HCEC 1CT (cell line): ENCODE measurements around the gene FAM83E.
"Not testable (repeated sequence)": the region's sequence is repeated elsewhere in the genome, so short reads cannot be mapped to it uniquely, and the experiment has no call there.

ENCODE experiments used
- DNase-seq: peaks from one replicate; pipeline ENCODE4 v3.0.0-alpha.2; 2017

Gene FAM83E

DNA sequence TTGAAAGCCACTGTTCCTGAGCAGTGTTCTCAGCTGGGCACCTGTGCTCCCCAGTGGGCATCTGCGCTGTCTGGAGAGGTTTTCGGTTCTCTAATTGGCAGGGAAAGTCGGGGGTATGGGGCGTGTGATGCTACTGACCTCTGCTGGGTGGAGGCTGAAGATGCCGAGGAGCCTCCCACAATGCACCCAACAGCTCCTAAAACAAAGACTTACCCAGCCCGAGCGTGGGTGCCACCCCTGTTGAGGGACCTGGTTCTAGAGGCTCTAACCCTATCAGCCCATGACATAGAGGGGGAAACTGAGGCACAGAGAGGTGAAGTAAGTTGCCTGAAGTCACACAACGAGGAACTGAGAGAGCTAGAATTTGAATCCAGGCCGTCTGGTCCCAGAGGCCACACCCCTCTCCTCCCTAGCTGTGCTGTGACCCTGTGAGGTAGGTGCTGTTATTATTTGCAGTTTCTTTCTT is 6.0 kb downstream of the FAM83E start:
- peak; percentile 38 for DNase-seq

DNA sequence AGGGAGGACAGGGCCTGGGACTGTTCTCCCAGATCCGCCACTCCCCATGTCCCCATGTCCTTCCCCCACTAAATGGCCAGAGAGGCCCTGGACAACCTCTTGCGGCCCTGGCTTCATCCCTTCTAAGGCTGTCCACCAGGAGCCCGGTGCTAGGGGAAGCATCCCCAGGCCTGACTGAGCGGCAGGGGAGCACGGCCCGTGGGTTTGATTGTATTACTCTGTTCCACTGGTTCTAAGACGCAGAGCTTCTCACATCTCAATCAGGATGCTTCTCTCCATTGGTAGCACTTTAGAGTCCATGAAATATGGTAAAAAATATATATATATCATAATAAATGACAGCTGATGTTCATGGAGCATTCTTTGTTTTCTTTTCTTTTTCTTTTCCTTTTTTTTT is 7.5 kb downstream of the FAM83E start:
- DNase-seq: no peak

DNA sequence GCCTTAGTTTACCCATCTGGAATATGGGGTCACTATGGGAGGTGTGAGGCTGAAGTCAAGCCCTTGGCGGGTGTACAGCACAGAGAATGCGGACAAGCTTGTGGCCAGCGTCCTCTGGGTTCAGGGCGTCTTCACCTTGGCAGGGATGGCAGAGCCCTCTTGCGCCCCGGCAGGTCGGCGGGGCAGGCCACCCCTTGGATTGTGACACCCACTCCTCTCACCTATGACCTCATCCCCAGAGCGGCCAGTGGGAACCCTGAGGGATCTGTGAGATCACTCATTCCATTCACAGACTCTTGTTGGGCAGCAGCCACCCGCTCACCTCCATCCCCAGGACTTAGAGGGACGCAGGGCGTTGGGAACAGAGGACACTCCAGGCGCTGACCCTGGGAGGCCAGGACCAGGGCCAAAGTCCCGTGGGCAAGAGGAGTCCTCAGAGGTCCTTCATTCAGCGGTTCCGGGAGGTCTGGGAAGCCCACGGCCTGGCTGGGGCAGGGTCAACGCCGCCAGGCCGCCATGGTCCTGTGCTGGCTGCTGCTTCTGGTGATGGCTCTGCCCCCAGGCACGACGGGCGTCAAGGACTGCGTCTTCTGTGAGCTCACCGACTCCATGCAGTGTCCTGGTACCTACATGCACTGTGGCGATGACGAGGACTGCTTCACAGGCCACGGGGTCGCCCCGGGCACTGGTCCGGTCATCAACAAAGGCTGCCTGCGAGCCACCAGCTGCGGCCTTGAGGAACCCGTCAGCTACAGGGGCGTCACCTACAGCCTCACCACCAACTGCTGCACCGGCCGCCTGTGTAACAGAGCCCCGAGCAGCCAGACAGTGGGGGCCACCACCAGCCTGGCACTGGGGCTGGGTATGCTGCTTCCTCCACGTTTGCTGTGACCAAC is 8.2 kb downstream of the FAM83E start, which contains the start of gene SPACA4:
Gene SPACA4 (plus strand): TSS at position 280 of the 896 bp plus-strand sequence. CDS start 237 bp downstream, at position 517.
- DNase-seq: no peak

DNA sequence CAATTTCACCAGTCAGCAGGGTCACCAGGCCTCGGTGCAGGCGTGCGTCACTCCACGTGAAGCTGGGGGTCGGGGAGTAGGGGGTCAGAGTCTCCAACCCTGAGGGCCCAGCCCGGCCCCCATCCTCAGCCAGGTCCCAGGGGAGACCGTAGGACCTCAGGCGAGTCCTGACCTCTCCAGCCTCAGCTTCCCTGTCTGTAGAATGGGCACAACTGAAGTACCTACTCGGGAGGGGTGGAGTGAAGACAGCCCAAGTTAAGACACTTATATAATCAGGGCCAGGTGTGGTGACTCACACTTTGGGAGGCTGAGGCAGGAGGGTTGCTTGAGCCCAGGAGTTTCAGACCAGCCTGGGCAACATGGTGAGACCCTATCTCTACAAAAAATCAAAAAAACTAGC is 11.0 kb downstream of the FAM83E start:
- DNase-seq: no peak

DNA sequence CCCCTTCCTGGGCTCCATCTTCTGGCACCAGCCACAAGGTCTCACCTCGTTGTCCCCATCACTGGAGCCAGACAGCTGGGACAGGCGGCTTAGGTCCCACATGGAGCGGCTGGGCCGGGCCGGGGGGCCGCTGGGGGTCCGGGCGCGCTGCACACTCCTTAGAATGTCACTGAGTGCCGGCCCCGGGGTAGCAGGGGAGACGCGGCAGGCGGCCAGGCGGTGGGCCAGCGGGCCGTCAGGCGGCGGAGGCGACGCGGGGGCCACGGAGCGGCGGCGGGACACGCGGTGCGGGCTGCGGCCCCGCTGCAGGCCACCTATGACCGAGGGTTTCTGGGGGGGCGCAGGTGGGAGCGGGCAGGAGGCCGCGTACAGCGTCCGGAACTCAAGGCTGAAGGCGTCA is 11.4 kb downstream of the FAM83E start:
- no peak for DNase-seq

DNA sequence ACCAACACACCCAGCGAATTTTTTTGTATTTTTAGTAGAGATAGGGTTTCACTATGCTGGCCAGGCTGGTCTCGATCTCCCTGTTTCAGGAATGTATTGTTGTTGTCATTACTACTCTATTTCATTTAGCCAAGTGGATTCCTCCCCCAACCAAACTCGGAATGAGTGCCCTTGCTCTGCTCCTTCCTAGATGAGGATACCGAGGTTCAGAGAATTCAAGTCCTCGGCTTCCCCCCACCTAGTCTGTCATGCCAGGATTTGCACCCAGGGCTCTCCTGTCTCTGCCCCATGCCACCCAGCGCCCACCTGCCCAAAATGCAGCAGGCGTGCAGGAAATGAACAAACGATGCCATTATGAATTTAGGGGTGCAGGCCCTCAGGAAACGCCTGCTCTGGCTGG is 11.9 kb downstream of the FAM83E start:
- DNase-seq: no peak

DNA sequence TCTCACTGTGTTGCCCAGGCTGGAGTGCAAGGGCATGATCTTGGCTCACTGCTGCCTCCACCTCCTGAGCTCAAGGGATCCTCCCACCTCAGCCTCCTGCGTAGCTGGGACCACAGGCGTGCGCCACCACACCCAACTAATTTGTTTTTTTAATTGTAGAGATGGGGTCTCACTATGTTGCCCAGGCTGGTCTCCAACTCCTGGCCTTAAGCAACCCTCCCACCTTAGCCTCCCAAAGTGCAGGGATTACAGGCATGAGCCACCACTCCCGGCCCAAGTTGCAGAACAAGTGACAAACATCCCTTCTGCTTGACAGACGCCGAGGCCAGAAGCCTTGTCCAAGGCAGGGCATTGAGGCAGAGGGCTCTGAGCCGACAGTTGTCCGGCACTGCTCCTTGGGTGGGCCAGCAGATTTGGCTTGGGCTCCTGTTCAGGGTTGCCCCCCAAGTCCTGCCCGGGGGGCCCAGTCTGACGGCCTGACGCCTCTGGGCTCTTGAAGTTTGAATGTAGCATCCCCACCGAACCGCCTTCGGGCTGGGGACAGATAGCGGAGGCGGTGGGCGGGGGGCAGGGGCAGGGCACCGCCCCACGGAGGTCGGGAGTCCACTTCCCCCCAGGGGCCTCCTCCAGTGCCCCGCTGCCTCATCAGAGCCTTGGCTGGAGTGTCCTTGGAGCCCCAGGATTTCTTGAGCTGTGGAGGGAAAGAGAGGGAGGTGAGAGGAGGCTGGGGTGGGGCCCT is 14.0 kb downstream of the FAM83E start:
- no peak for DNase-seq

DNA sequence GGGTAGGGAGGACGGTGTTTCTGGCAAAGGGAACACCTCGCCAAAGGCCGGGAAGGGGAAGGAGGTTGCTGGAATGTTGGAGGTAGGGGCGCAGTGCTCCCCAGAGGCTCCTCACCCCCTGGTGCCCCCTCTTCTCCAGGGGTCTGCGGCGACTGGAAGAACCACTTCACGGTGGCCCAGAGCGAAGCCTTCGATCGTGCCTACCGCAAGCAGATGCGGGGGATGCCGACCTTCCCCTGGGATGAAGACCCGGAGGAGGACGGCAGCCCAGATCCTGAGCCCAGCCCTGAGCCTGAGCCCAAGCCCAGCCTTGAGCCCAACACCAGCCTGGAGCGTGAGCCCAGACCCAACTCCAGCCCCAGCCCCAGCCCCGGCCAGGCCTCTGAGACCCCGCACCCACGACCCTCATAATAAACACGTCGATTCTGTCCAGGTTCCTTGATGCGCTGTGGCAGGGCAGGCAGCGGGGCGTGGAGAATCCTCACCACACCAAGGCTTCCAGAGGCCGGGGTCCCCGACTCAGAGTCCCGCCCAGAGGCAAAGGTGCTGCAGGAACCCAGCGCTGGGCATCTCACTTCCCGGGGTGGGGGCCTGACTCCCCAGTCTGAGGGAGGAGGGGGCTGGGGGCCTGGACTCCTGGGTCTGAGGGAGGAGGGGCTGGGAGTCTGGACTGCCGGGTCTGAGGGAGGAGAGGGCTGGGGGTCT is 15.7 kb downstream of the FAM83E start:
- no peak for DNase-seq

DNA sequence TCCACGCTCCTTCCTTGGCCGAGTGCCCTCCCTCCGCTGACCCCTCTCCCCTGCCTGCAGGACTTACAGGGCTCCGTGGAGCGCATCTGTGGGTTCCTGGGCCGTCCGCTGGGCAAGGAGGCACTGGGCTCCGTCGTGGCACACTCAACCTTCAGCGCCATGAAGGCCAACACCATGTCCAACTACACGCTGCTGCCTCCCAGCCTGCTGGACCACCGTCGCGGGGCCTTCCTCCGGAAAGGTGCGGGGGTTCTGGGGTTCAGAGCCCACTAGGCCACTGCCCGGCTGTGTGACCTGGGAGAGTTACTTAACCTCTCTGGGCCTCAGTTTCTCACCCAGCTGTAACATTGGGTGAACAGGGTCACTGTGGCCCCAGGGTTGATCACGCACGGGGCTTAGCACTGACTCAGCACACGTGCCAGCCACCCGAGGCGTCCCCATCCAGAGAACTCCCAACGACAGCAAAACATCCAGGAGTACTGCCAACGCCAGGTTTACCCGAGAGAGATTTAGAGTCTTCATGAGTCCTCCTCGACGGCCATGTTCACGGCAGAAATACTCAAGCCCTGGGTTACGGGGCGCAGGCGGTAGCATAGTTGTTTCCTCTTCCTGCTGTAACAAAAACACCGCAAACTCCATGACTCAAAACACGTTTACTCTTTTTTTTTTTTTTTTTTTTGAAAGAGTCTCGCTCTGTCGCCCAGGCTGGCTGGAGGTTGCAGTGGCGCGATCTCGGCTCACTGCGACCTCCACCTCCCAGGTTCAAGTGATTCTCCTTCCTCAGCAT is 18.0 kb downstream of the FAM83E start:
- DNase-seq: no peak

DNA sequence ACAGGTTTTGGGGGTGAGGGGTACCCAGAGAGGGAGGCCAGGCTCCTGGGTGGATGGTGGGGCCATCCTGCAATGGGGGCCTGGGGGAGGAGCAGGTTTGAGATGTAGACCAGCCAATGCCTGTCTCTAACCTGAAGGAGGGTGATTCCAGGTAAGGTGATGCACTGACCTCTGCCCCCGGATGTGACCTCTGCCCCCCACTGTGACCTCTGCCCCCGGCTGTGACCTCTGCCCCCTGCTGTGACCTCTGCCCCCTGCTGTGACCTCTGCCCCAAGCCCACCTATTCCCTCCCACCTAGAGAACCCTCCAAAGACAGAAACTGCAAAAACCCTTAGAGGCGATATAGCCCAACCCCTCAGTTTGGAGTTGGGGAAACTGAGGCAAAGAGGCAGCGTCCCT is 18.6 kb downstream of the FAM83E start:
- DNase-seq: no peak

DNA sequence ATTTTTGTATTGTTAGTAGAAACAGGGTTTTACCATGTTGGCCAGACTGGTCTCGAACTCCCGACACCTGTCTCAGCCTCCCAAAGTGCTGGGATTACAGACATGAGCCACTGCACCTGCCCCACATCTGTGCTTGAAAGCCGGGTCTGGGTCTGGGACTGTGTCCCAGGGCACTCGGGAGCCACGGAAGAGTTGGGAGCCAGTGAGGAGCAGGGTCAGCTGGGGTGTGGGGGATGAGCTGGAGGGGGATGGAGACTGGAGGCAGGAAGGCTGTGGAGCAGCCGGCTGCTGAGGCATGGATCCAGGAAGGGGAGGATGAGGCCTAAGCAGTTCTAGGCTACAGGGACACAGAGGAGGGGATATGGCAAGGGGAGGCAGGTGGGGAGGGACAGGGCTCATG is 19.0 kb downstream of the FAM83E start:
- no peak for DNase-seq

DNA sequence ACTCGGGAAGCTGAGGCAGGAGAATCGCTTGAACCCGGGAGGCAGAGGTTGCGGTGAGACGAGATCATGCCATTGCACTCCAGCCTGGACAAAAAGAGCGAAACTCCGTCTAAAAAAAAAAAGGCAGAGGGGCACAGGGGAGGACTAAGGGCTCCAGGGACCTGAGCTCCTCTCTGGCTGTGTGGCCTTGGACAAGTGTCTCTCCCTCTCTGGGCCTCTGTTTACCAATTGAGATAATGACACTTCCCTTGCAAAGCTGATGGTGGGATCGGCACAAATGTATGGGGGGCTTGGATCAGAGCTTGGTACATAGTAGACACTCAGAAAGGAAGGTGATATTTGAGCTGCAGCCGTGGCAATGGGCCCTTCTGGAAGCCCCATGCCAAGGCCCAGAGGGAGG is 19.7 kb downstream of the FAM83E start:
- no peak for DNase-seq

DNA sequence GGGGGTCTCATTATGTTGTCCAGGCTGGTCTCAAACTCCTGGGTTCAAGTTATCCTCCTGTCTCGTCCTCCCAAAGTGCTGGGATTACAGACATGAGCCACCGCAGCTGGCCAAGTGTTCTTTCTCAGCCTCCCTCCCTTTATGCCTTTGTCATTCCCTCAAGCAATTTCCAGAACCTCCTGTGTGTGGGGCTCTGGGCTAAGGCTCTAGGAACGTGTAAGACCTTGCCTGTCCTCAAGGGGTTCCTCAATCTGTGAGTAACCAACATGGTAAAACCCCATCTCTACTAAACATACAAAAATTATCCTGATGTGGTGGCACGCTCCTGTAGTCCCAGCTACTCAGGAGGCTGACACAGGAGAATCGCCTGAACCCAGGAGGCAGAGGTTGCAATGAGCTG is 23.9 kb downstream of the FAM83E start:
- DNase-seq: peak; percentile 28

DNA sequence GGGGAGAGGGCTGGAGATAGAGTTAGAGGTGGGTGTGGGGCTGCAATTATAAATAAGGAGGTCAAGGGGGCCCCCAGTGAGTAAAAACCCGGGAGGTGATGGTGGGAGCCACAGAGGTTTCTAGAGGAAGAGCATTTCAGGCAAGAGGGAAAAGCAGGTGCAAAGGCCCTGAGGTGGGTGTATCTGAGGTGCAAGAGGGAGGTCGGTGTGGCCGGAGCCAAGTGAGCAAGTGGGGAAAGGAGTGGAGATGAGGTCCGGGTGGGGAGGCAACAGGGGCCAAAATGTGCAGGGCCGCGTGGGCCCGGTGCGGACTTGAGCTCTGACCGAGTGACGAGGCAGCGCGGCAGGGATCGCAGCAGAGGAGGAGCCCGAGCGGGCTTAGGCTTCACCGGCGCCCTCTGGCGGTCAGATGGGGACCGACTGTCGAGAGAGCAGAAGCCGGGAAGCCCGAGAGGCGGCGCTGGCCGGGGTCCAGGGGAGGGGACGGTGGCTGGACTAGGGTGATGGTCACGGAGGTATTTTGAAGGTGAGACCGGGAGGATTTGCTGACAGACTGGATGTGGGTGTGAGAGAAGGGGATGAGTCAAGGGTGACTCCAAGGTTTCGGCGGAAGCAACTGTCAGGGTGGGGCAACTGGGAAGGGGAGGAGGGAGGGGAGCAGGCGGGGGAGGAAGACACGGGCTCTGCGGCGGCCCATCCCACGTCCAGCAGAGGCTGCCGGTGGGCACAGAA is 26.0 kb downstream of the FAM83E start:
- DNase-seq: peak; percentile 59

DNA sequence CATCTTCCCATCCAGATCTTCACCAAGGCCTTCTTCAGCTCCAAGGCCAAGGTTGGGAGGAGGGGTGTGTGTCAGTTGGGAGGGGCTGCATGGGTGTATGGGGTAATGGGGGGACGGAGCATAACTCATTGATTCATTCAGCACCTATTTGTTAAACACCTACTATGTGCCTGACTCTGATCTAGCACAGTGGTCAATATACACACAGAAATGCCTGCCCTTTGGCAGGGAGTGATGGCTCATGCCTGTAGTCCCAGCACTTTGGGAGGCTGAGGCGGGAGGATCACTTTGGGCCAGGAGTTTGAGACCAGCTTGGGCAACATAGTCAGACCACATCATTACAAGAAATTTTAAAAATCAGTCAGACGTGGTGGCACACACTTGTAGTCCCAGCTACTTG is 27.5 kb downstream of the FAM83E start:
- no peak for DNase-seq

DNA sequence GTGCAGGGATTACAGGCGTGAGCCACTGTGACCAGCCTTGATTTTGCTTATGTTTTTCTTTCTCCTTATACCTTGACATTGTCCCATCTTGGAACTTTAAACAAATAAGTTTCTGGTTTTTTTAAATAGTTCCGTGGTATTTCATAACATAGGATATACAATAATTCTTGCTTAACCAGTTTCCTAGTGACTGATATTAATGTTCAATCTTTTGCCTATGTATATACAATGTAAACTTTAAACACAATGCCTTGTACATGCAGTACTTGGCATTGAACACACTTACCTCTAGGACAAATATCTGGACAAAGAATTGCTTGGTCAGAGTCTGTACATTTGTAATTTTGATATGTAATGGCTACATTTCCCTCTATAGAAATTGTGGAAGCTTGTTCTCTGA is 32.7 kb downstream of the FAM83E start:
- no peak for DNase-seq

DNA sequence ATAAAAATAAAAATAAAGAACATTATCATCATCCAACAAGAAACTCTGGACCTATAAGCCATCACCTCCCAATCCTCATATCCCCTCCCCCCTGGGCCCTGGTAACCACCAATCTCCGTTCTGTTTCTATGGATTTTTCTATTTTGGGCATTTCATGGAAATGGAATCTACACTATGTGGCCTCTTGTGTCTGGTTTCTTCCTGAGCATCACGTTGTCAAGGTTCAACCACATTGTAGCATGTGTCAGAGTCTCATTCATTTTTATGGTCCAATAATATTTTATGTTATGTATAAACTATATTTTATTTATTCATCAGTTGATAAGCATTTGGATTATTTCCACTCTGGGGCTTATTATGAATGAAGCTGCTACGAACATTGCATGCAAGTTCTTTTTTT is 36.0 kb downstream of the FAM83E start:
- peak; percentile 17 for DNase-seq

DNA sequence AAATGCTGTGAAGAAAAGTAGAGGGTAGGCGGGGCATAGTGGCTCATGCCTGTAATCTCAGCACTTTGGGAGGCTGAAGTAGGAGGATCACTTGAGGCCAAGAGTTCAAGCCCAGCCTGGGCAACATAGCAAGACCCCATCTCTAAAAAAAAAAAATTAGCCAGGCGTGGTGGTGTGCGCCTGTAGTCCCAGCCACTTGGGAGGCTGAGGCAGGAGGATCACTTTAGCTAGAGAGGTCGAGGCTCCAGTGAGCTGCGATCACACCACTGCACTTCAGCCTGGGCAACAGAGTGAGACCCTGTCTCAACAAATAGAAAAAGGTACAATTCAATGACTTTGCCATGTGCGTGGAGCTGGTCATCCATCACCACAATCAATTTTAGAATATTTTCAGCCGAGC is 37.0 kb downstream of the FAM83E start:
- not testable (repeated sequence) for DNase-seq

DNA sequence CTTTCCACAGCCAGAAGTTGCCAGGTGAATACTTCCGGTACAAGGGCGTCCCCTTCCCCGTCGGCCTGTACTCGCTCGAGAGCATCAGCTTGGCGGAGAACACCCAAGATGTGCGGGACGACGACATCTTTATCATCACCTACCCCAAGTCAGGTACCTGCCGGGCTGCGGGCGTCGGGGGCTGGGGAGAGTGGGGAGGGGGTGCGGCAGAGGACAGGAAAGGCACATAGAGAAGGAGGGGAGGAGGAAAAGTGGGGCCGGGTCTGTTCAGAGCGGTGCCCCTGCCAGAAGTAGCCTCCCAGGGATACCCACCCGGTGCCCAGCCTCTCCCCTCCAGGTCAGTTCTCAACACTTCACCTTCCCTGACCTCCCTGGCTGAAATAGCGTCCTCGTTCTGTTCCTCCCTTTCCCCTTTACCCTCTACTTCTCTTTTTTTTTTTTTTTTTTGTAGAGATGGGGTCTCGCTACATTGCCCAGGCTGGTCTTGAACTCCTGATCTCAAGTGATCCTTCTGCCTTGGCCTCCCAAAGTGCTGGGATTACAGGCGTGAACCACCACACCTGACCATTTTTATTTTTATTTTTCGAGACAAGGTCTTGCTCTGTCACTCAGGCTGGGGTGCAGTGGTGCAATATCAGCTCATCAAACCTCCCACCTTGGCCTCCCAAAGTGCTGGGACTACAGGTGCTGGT is 38.8 kb downstream of the FAM83E start:
- no peak for DNase-seq

DNA sequence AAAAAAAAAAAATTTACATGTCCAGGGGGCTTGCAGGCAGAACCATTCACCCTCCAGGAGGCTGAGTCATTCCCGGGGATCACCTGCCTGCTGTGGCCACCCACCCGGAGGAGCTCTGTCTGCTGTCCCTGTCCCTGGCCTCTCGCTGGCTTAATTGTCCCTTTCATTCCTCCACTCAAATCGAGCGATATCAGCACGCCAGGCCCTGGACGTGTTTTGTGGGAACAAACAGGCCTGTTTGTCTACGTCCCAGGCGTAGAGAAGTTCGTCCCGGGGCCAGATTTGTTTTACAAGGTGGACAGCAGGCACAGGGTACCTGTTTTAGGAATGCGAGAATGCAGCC is 41.7 kb downstream of the FAM83E start:
- DNase-seq: no peak
